Measurements from ENCODE around the gene CNN1.
A peak's percentile ranks its signal among the peaks of the same experiment; 100 is the strongest.
"Not testable (repeated sequence)": the region's sequence is repeated elsewhere in the genome, so short reads cannot be mapped to it uniquely, and the experiment has no call there.

Gene CNN1

DNA sequence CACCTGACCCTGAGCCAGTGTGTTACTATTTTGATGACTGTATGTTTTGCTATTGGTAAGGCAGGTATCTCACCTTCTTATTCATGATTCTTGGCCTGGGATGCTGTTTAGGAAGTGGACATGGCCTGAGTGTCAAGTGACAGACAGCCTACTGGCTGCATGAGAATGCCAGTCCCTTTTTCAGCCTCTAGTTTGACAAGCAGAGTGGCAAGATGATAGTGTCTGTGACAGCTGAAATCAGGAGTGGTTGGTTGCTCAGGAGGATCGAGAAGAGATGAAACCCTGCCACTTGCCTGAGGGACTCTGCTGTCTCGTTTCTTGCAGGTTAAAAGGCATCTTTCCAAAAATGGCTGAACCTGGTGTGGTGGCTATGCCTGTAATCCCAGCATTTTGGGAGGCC, 27.5 kb downstream of the CNN1 start:
- Histone ChIP-seq H3K27me3 (no peaks in the 10 kb centered on the region), H3K4me1 (no peaks in the 10 kb centered on the region), H3K36me3 (no peaks in the 10 kb centered on the region), H3K4me3 (ENCODE audit: low read depth, low read length) (no peak overlapping the region), H3K9me3 (no peaks in the 10 kb centered on the region)
- no peak for DNase-seq
- TF ChIP-seq, protein P1, sequence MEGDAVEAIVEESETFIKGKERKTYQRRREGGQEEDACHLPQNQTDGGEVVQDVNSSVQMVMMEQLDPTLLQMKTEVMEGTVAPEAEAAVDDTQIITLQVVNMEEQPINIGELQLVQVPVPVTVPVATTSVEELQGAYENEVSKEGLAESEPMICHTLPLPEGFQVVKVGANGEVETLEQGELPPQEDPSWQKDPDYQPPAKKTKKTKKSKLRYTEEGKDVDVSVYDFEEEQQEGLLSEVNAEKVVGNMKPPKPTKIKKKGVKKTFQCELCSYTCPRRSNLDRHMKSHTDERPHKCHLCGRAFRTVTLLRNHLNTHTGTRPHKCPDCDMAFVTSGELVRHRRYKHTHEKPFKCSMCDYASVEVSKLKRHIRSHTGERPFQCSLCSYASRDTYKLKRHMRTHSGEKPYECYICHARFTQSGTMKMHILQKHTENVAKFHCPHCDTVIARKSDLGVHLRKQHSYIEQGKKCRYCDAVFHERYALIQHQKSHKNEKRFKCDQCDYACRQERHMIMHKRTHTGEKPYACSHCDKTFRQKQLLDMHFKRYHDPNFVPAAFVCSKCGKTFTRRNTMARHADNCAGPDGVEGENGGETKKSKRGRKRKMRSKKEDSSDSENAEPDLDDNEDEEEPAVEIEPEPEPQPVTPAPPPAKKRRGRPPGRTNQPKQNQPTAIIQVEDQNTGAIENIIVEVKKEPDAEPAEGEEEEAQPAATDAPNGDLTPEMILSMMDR (IDR thresholded peaks at IDR 0.05; ENCODE audit: low read depth, low read length), result no peak

DNA sequence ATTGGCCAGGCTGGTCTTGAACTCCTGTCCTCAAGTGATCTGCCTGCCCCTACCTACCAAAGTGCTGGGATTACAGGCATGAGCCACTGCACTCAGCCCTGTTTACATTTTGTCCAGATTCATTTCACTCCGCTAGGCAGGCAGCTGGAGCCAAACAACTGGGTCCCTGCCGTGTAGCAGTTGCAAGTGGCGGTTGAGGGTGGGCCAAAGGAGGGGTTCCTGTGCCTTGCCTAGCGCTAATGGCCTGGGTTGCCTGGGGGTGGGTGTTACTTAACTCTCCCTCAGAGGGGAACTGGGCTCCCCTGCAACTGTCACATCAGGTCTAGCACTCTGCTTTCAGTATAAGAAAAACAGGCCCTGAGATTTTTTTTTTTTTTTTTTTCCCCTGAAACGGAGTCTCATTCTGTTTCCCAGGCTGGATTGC, 31.4 kb downstream of the CNN1 start:
- H3K9me3 ChIP-seq, result no peaks in the 10 kb centered on the region
- no peak for DNase-seq
- TF ChIP-seq, protein P1 (IDR thresholded peaks at IDR 0.05; ENCODE audit: low read depth, low read length), result no peak
- H3K27me3 ChIP-seq, result no peaks in the 10 kb centered on the region
- no peaks in the 10 kb centered on the region for H3K36me3 ChIP-seq
- no peak overlapping the region for H3K4me3 ChIP-seq (ENCODE audit: low read depth, low read length)
- no peaks in the 10 kb centered on the region for H3K4me1 ChIP-seq

DNA sequence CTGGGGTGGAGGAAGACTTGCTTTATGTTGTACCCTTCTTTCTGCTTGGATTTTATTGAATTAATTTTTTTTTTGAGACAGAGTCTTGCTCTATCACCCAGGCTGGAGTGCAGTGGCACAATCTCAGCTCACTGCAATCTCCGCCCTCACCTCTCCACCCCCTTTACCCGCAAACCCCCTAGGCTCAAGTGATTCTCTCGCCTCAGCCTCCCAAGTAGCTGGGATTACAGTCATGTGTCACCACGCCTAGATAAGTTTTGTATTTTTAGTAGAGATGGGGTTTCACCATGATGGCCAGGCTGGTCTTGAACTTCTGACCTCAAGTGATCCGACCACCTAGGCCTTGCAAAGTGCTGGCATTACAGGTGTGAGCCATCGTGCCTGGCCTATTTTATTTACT, 34.7 kb downstream of the CNN1 start:
- H3K4me3 ChIP-seq (ENCODE audit: low read depth, low read length); H3K27me3 ChIP-seq; H3K36me3 ChIP-seq; H3K4me1 ChIP-seq; DNase-seq; H3K9me3 ChIP-seq: not testable (repeated sequence)

DNA sequence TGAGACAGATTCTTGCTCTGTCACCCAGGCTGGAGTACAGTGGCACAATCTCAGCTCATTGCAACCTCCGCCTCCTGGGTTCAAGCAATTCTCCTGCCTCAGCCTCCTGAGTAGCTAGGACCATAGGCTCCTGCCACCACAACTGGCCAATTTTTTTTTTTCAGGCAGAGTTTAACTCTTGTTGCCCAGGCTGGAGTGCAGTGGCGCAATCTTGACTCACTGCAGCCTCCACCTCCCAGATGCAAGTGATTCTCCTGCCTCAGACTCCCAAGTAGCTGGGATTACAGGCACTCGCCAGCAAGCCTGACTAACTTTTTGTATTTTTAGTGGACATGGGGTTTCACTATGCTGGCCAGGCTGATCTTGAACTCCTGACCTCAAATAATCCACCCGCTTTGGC, 35.1 kb downstream of the CNN1 start:
- H3K4me1 ChIP-seq; DNase-seq; H3K9me3 ChIP-seq; H3K36me3 ChIP-seq; H3K27me3 ChIP-seq; H3K4me3 ChIP-seq (ENCODE audit: low read depth, low read length): not testable (repeated sequence)

DNA sequence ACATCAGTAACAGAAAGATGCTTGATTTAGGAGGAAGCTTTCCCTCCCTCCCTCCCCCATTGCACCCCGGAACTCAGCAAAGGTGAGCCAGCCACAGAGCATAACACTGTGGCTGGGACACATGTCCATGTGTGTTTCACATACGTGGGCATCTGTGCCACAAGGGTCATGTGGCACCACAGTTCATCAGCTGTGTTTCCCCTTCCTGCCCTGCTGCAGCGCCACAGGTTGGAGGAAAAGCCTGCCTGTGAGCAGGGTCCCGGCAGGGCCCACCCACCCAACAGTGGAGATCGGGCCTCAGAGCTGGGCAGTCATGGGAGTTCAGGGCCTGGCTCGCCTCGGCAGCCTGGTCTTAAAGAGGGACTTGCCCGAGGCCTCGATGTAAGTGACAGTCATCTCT, 36.0 kb downstream of the CNN1 start:
- Histone ChIP-seq H3K27me3 (no peaks in the 10 kb centered on the region), H3K36me3 (no peaks in the 10 kb centered on the region), H3K9me3 (no peaks in the 10 kb centered on the region), H3K4me1 (peaks cover 5% of the 10 kb centered on the region; the same call in 1 of the 2 replicates), H3K4me3 (ENCODE audit: low read depth, low read length) (no peak overlapping the region)
- DNase-seq, result no peak
- TF ChIP-seq, protein P1 (IDR thresholded peaks at IDR 0.05; ENCODE audit: low read depth, low read length), result no peak

DNA sequence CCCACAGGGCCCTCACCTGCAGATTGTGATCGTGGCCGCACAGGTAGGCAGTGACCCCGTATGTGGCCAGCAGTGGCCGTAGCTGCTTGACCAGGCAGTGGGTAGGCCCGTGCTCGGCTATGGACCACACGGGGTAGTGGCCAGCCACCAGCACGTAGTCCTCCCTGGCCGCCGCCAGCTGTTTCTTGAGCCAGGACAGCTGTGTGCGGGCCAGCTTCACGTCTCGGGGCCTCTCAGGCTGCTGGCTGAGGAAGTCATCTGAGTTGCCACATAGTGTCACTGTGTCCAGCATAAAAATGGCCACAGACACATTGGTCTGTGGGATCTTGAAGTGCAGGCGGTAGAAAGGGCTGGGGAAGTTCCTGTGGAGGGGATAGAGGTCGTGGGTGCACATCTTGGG, 37.6 kb downstream of the CNN1 start:
- Histone ChIP-seq H3K4me1 (peaks cover 5% of the 10 kb centered on the region; the same call in 1 of the 2 replicates), H3K9me3 (no peaks in the 10 kb centered on the region), H3K27me3 (no peaks in the 10 kb centered on the region), H3K36me3 (no peaks in the 10 kb centered on the region), H3K4me3 (ENCODE audit: low read depth, low read length) (no peak overlapping the region)
- DNase-seq, result no peak
- TF ChIP-seq, protein P1 (IDR thresholded peaks at IDR 0.05; ENCODE audit: low read depth, low read length), result no peak

DNA sequence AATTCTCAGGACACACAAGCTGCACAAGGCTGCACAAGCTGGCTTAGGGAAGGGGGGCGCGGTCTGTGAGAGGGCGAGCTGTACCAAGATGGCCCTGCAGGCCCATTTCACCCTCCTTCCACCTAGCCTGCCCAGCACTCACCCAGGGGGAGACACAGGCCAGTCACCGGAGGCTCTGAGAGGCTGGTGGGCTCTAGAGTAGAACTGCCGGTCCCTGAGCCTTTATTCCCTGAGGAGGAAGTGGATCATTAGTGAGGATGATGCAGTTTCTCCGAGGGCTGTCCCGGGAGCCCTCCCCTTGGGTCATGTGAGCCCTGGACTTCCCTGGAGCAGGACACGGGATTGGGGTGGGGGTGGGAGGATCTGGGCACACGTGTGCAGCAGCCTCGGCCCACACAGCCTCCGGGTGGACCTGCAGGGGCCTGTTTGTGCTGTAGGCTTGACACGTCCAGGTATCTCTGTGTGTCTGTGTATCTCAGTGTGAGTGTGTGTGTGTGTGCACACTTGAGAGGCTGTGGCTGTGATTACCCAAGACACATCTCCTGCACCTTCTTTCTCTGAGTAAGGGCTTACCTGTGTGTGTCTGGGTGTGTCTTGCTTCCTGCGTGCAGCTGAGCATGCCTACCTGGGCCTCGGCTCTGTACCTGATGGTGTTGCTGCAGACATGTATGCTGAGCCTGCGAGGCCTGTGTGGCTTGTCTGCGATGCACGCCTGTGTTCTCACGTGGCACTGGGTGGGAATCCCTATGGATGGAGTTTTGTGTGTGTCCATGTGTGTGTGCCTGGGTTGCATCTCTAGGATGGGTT, 39.0 kb downstream of the CNN1 start, which contains the start of gene ACP5:
ACP5 (minus strand) TSS at position 195 of the 807 bp plus-strand sequence. CDS start 328 bp downstream, outside the sequence.
- Histone ChIP-seq H3K4me1 (peaks cover 5% of the 10 kb centered on the region; the same call in 1 of the 2 replicates), H3K27me3 (no peaks in the 10 kb centered on the region), H3K9me3 (no peaks in the 10 kb centered on the region), H3K36me3 (no peaks in the 10 kb centered on the region), H3K4me3 (ENCODE audit: low read depth, low read length) (0 out of 2 replicates have a peak within 1 kb of the TSS, but pooled peaks have one; percentile 14)
- TF ChIP-seq, protein P1 (IDR thresholded peaks at IDR 0.05; ENCODE audit: low read depth, low read length), result no peak
- peak; percentile 32 for DNase-seq
